ENCODE measurements around the gene TCF4. TPM values are rescaled to one million over a fixed set of nuclear protein-coding genes. Genes with fewer than 3 reads are reported as not detected.

Gene TCF4
- total RNA-seq, 4 donors from 2014 or later: 114 to 190 (median 132) TPM

DNA sequence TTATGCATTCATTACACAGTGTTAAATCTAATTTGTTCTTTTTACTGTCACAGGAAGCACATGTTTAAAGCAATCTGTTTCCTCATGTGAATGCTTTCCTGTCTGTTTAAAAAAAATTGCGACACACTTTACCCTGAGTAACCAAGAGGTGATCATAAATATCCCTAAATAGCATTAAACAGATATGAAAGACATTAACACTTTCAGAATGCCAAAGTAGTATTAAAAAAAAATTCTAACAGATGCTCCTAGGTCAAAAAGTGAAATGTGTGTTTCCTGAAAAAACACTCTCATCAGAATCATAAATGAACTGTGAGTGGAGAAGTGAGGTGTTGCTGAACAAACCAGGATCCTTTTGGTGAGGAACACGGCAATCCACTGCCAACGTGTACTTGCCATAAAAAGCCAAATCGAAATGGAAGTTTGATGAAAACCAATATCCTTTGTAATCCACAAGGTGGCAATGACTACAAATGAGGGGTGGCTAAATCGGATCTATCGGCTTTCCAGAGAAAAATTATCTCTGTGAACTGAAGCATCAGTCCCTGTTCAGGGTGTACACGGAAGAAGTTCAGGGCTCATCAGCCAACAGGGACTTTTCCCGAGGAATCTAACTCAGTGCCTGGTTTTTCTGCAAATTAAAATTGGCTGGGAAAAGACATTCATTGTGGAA lies 248.9 kb downstream of the TCF4 start:
- no peak overlapping the region for H3K4me3 ChIP-seq (replicated peaks in 1 of 3)
- no peaks in the 10 kb centered on the region for H3K27me3 ChIP-seq
- intact Hi-C loops (cut with DNase I): no loop called here
- no peaks in the 10 kb centered on the region for H3K9me3 ChIP-seq
- DNase-seq: no peak
- TF ChIP-seq POLR2A (IDR thresholded peaks at IDR 0.05): no peak
- TF ChIP-seq, protein P1, sequence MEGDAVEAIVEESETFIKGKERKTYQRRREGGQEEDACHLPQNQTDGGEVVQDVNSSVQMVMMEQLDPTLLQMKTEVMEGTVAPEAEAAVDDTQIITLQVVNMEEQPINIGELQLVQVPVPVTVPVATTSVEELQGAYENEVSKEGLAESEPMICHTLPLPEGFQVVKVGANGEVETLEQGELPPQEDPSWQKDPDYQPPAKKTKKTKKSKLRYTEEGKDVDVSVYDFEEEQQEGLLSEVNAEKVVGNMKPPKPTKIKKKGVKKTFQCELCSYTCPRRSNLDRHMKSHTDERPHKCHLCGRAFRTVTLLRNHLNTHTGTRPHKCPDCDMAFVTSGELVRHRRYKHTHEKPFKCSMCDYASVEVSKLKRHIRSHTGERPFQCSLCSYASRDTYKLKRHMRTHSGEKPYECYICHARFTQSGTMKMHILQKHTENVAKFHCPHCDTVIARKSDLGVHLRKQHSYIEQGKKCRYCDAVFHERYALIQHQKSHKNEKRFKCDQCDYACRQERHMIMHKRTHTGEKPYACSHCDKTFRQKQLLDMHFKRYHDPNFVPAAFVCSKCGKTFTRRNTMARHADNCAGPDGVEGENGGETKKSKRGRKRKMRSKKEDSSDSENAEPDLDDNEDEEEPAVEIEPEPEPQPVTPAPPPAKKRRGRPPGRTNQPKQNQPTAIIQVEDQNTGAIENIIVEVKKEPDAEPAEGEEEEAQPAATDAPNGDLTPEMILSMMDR (IDR thresholded peaks at IDR 0.05): no peak
- WGBS, 2 donors: 57 to 61% methylated on average over 8 of the region's 8 CpGs
- H3K4me1 ChIP-seq: no peaks in the 10 kb centered on the region
- H3K27ac ChIP-seq: peak overlapping the region in 2 of 3 donors; percentile 47 to 66
- H3K36me3 ChIP-seq: no peaks in the 10 kb centered on the region

DNA sequence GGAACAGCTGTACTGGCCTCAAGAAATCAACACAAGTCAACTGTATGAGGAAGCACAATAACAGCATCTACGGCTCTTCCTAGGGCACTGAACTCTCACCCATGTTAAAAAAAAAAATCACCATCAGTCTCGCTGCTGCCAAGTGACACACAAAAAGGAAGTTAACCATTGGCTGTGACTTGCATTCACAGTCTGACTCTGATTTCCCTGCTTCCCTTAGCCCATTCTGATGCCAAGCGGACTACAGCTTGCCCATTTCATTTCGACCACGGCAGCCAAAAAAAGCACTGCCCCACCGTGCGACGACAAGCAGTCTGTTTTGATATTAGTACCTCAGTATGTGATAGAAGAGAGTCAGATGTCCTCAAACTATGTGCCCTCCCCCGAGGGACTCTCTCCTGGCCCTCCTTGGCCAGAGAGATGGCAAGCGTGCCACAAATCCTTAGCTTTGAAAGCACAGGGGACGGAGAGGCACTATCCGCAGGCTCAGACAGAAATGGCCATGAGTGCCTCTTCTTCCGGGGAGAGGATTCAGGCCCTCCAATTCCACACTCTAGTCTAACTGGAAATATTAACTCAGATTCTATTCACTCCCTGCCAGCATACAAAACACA lies 250.0 kb downstream of the TCF4 start:
- Histone ChIP-seq H3K27me3 (no peaks in the 10 kb centered on the region), H3K4me1 (no peaks in the 10 kb centered on the region), H3K4me3 (replicated peaks in 1 of 3) (no peak overlapping the region), H3K27ac (peak overlapping the region; percentile 32 to 62 (median 34)), H3K36me3 (no peaks in the 10 kb centered on the region), H3K9me3 (no peaks in the 10 kb centered on the region)
- TF ChIP-seq, protein P1 (IDR thresholded peaks at IDR 0.05): no peak
- TF ChIP-seq POLR2A (IDR thresholded peaks at IDR 0.05): peak in 1 of 2 donors; percentile 17
- WGBS, 2 donors: 69 to 72% methylated on average over 13 of the region's 13 CpGs
- intact Hi-C loops (cut with DNase I): no loop called here
- DNase-seq: no peak

DNA sequence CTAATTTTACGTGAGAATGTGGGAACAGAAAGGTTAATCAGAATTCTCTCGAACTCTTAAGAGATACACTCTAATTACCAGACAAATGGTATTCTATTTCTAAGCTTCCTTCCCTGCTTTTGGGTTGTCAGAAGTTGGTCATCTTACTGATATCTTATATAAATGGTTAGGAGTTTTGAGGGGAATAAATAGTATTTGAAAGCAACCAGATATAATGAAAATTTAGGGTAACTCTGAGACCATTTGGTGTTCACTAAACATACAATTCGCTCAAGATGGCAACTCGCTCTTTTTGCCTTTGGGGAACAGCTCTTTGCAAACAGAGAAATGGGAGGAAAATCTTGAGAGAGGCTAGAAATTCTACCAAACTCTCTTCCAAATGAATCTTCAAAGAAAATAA lies 250.9 kb downstream of the TCF4 start:
- H3K9me3 ChIP-seq: no peaks in the 10 kb centered on the region
- peak overlapping the region; percentile 17 to 62 (median 34) for H3K27ac ChIP-seq
- H3K4me3 ChIP-seq (replicated peaks in 1 of 3): no peak overlapping the region
- intact Hi-C loops (cut with DNase I): no loop called here
- WGBS, 2 donors: 91 to 96% methylated on average over 4 of the region's 4 CpGs
- no peaks in the 10 kb centered on the region for H3K27me3 ChIP-seq
- TF ChIP-seq POLR2A (IDR thresholded peaks at IDR 0.05): no peak
- TF ChIP-seq, protein P1 (IDR thresholded peaks at IDR 0.05): no peak
- H3K36me3 ChIP-seq: no peaks in the 10 kb centered on the region
- H3K4me1 ChIP-seq: no peaks in the 10 kb centered on the region
- DNase-seq: no peak

DNA sequence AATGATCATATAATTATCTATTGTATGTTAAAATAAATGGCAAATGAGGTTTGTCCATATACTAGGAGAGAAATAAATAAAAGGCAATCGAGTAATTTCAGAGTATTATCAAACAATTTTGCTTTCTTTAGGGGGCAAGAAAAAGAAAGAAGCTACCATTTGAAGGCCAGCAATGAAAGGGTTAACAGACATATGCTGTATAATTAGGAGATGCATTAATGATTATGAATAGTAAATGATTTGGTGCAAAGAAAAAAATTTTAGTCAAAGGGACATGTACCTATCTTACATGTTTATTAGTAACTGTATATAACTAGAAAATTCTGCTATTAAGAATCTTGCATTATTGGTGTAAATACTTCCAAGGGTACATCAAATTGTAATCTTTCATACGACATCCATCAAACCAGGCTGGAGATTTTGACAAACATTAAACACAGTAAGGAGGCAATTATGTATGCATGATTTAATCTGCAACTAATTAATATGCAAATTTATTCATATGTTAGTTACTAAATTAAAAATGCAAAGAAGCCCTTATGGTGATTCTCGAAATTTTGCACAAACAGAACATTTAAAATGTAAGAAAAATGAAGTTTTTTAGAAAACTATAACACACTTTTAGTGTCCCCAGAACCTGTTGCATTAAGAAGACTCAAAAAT lies 251.4 kb downstream of the TCF4 start:
- H3K4me1 ChIP-seq: no peaks in the 10 kb centered on the region
- no peak for DNase-seq
- TF ChIP-seq POLR2A (IDR thresholded peaks at IDR 0.05): no peak
- TF ChIP-seq, protein P1 (IDR thresholded peaks at IDR 0.05): no peak
- intact Hi-C loops (cut with DNase I): no loop called here
- H3K9me3 ChIP-seq: no peaks in the 10 kb centered on the region
- H3K27me3 ChIP-seq: no peaks in the 10 kb centered on the region
- H3K4me3 ChIP-seq (replicated peaks in 1 of 3): no peak overlapping the region
- no peak overlapping the region for H3K27ac ChIP-seq
- 84 to 85% methylated on average over 3 of the region's 3 CpGs for WGBS, 2 donors
- no peaks in the 10 kb centered on the region for H3K36me3 ChIP-seq

DNA sequence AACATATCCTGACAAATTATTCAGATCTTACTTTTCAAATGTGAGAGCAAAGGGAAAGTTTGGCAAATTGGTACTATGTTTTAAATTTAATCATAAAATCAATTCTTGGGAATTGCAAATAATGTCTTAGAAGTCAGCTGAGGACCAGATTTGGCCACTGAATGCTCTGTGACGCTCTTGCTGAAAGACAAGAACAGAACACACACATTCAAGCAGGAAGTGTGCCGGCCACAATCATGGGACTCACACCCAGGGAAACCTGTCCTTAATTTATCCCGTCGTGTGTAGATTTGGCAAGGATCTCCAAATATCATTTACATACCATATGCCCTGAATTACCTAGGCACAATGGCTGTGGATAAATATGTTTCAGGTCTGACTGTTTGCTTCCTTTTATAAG lies 253.1 kb downstream of the TCF4 start:
- no peak overlapping the region for H3K4me3 ChIP-seq (replicated peaks in 1 of 3)
- peak overlapping the region in 1 of 3 donors; percentile 18 for H3K27ac ChIP-seq
- peak; percentile 15 to 16 for DNase-seq
- no peaks in the 10 kb centered on the region for H3K4me1 ChIP-seq
- WGBS, 2 donors: 77 to 78% methylated on average over 4 of the region's 4 CpGs
- intact Hi-C loops (cut with DNase I): no loop called here
- H3K9me3 ChIP-seq: no peaks in the 10 kb centered on the region
- H3K27me3 ChIP-seq: no peaks in the 10 kb centered on the region
- TF ChIP-seq, protein P1 (IDR thresholded peaks at IDR 0.05): no peak
- TF ChIP-seq POLR2A (IDR thresholded peaks at IDR 0.05): no peak
- H3K36me3 ChIP-seq: no peaks in the 10 kb centered on the region
